IMR-90 (cell line): ENCODE data around the gene ANG. TPM values are rescaled to one million over a fixed set of nuclear protein-coding genes. Genes with fewer than 3 reads are reported as not detected.

Experiments
- ATAC-seq: fragments of 200-7000 bp; cut with Tn5 transposase; 2 replicates; pipeline ENCODE4 v1.9.1; 2020; ENCODE audit warnings: low read depth, mild to moderate bottlenecking, moderate library complexity
- BruUV-seq: library from RNA; stranded (reverse); fragments of 400-500 nt; replicated peaks from 2 replicates; lab custom pipeline; 2021; lab: Mats Ljungman, UMichigan
- CTCF ChIA-PET: fragments of 300-600 bp; formaldehyde crosslinking; extraction: SDS; loops from one replicate; lab custom pipeline; 2021; ENCODE audit warnings: antibody characterized with exemption; lab: Yijun Ruan, JAX
- POLR2A ChIA-PET: fragments of 300-600 bp; sonication (Branson Sonifier 250); formaldehyde crosslinking; loops from one replicate; lab custom pipeline; 2022; ENCODE audit warnings: antibody characterized with exemption; ENCODE audit not compliant: unreplicated experiment; lab: Charles Lee
- DNase-seq: peaks from one replicate; pipeline ENCODE4 v3.0.0; 2013
- H2AFZ ChIP-seq: replicated peaks from 2 replicates; pipeline ENCODE3; 2013; ENCODE audit warnings: low read length, mild to moderate bottlenecking; ENCODE audit not compliant: poor library complexity
- H2AK5ac ChIP-seq: 2 replicates; pipeline ENCODE4 v1.6.1; 2013; ENCODE audit warnings: low read depth, low read length, inconsistent platforms
- H2AK9ac ChIP-seq: replicated peaks from 2 replicates; pipeline ENCODE3; 2013; ENCODE audit warnings: mild to moderate bottlenecking, low read depth, low read length, moderate library complexity; ENCODE audit not compliant: poor library complexity
- H2BK120ac ChIP-seq: 2 replicates; pipeline ENCODE4 v1.6.1; 2013; ENCODE audit warnings: low read depth, low read length, inconsistent platforms
- H2BK15ac ChIP-seq: 3 replicates; pipeline ENCODE4 v1.6.1; 2013; ENCODE audit warnings: low read depth, low read length, inconsistent platforms
- H2BK20ac ChIP-seq: 2 replicates; pipeline ENCODE4 v1.6.1; 2013; ENCODE audit warnings: low read depth, mild to moderate bottlenecking, inconsistent platforms, low read length, moderate library complexity
- H2BK5ac ChIP-seq: 2 replicates; pipeline ENCODE4 v1.6.1; 2013; ENCODE audit warnings: mild to moderate bottlenecking, low read depth, low read length, inconsistent platforms; ENCODE audit not compliant: poor library complexity, severe bottlenecking
- H3K14ac ChIP-seq: replicated peaks from 2 replicates; pipeline ENCODE4 v1.6.1; 2013; ENCODE audit warnings: low read depth, low read length, inconsistent platforms
- H3K18ac ChIP-seq: 2 replicates; pipeline ENCODE4 v1.6.1; 2013; ENCODE audit warnings: low read depth, low read length, control low read depth
- H3K23ac ChIP-seq: 2 replicates; pipeline ENCODE4 v1.6.1; 2013; ENCODE audit warnings: low read depth, low read length, inconsistent platforms
- H3K27ac ChIP-seq: 2 replicates; pipeline ENCODE4 v1.5.1; 2013; ENCODE audit warnings: mild to moderate bottlenecking, control low read depth, low read length; ENCODE audit not compliant: insufficient read depth
- H3K27me3 ChIP-seq: 2 replicates; pipeline ENCODE4 v1.6.1; 2013; ENCODE audit warnings: low read length; ENCODE audit not compliant: control insufficient read depth, insufficient read depth
- H3K36me3 ChIP-seq: 2 replicates; pipeline ENCODE4 v1.6.1; 2013; ENCODE audit warnings: low read length, mixed read lengths; ENCODE audit not compliant: control insufficient read depth, insufficient read depth
- H3K4ac ChIP-seq: 2 replicates; pipeline ENCODE4 v1.6.1; 2013; ENCODE audit warnings: low read depth, low read length, inconsistent platforms
- H3K4me1 ChIP-seq: 2 replicates; pipeline ENCODE4 v1.6.1; 2013; ENCODE audit warnings: low read length, mixed read lengths; ENCODE audit not compliant: control insufficient read depth, insufficient read depth
- H3K4me2 ChIP-seq: 2 replicates; pipeline ENCODE4 v1.6.1; 2013; ENCODE audit warnings: low read depth, mild to moderate bottlenecking, control low read depth, low read length, moderate library complexity
- H3K4me3 ChIP-seq: 2 replicates; pipeline ENCODE4 v1.5.1; 2013; ENCODE audit warnings: low read depth, mild to moderate bottlenecking, control low read depth, low read length, moderate library complexity; ENCODE audit not compliant: insufficient read depth
- H3K56ac ChIP-seq: 2 replicates; pipeline ENCODE4 v1.6.1; 2013; ENCODE audit warnings: low read length, inconsistent platforms; ENCODE audit not compliant: insufficient read depth; ENCODE audit errors: extremely low read depth
- H3K79me1 ChIP-seq, 2 experiments: 2 replicates each; pipeline ENCODE4 v1.6.1; 2013; ENCODE audit warnings: low read length in 2 of 2, inconsistent platforms in 1 of 2, low read depth in 1 of 2
- H3K9ac ChIP-seq: 2 replicates; pipeline ENCODE4 v1.6.1; 2013; ENCODE audit warnings: low read depth, low read length, control low read depth
- H3K9me1 ChIP-seq: 2 replicates; pipeline ENCODE4 v1.6.1; 2013; ENCODE audit warnings: low read length, inconsistent platforms; ENCODE audit not compliant: insufficient read depth
- H3K9me3 ChIP-seq: 2 replicates; pipeline ENCODE4 v1.6.1; 2013; ENCODE audit warnings: low read length; ENCODE audit not compliant: control insufficient read depth, insufficient read depth
- H4K20me1 ChIP-seq: 2 replicates; pipeline ENCODE4 v1.6.1; 2013; ENCODE audit warnings: low read length, inconsistent platforms; ENCODE audit not compliant: insufficient read depth
- H4K5ac ChIP-seq: 2 replicates; pipeline ENCODE4 v1.6.1; 2013; ENCODE audit warnings: mild to moderate bottlenecking, low read depth, low read length, control low read depth
- H4K8ac ChIP-seq, 2 experiments: 2 replicates each; pipeline ENCODE4 v1.6.1; 2013; ENCODE audit warnings: low read depth in 2 of 2, low read length in 2 of 2, control low read depth in 1 of 2, inconsistent platforms in 1 of 2
- H4K91ac ChIP-seq: 2 replicates; pipeline ENCODE4 v1.6.1; 2013; ENCODE audit warnings: low read depth, low read length, inconsistent platforms; ENCODE audit not compliant: insufficient read depth
- BHLHE40 ChIP-seq: fragments of 150-350 bp; IDR thresholded peaks from 2 replicates; pipeline ENCODE4 v1.6.1; 2016; ENCODE audit warnings: mild to moderate bottlenecking, low read depth, low read length
- CEBPB ChIP-seq: IDR thresholded peaks from 2 replicates; pipeline ENCODE4 v1.6.1; 2012; ENCODE audit warnings: low read depth, low read length, improper control_type of control experiment
- CHD1 ChIP-seq: IDR thresholded peaks from 2 replicates; pipeline ENCODE4 v1.6.1; 2012; ENCODE audit warnings: low read depth, low read length, improper control_type of control experiment
- ELK1 ChIP-seq: fragments of 150-350 bp; IDR thresholded peaks from 2 replicates; pipeline ENCODE4 v1.6.1; 2016; ENCODE audit warnings: low read depth, mild to moderate bottlenecking, low read length, moderate library complexity, borderline replicate concordance
- FOS ChIP-seq: fragments of 150-350 bp; IDR thresholded peaks from 2 replicates; pipeline ENCODE4 v1.6.1; 2016; ENCODE audit warnings: low read depth, low read length
- WGBS, 2 experiments: methylation state at CpG; one replicate each; pipeline versions ENCODE4 v1.1.5 to v1.1.7; 2013; ENCODE audit warnings: missing lambda C conversion rate in 2 of 2; ENCODE audit not compliant: insufficient read length in 1 of 2; ENCODE audit errors: extremely low coverage in 2 of 2; 5-methylcytosine and 5-hydroxymethylcytosine counted together
- dilution Hi-C: fragments of 300-500 bp; cut with HindIII; formaldehyde crosslinking; loops from one replicate; pipeline ENCODE4 v1.14.3; 2018; ENCODE audit warnings: low sequenced_read_pairs; ENCODE audit not compliant: unreplicated experiment
- in situ Hi-C: fragments of 300-500 bp; cut with MboI; formaldehyde crosslinking; loops from 3 replicates; pipeline ENCODE4 v1.14.3; 2019; ENCODE audit warnings: low sequenced_read_pairs, inconsistent platforms, mixed read lengths
- intact Hi-C: fragments of 100-400 bp; cut with micrococcal nuclease; formaldehyde crosslinking; loops from 2 replicates; pipeline ENCODE4 v1.10.0; 2022
- polyA plus RNA-seq, 3 experiments: library from polyadenylated mRNA; depleted of rRNA; stranded (reverse); fragments of >200 nt; gene quantifications; 2 replicates each; pipeline ENCODE4 v1.2.3, GENCODE V29; 2012; ENCODE audit warnings: low replicate concordance in 1 of 3
- total RNA-seq: library from RNA; depleted of rRNA; stranded (reverse); fragments of >200 nt; gene quantifications from 2 replicates; pipeline ENCODE4 v1.2.3, GENCODE V29; 2012

Gene ANG
- total and polyA plus RNA-seq, 2 of the 4 experiments (the other 2 are of a cell fraction) = 3.6 to 4.7 TPM

GRCh38 chr14:20683125-20683890 is 5.3 kb upstream of the ANG start:
- Histone ChIP-seq H2AFZ (peak overlapping the region; percentile 98), H2BK120ac (peak overlapping the region; percentile 31; the same call in 1 of the 2 replicates), H3K4me3 (peak overlapping the region; percentile 65), H3K79me1 (peaks cover 3 to 6% of the 10 kb centered on the region in 2 experiments; a peak in 1 of 4 replicates), H4K5ac (peak overlapping the region; percentile 88), H3K36me3 (no peaks in the 10 kb centered on the region), H3K9me3 (no peaks in the 10 kb centered on the region), H2BK20ac (no peak overlapping the region), H3K9me1 (peaks cover 4% of the 10 kb centered on the region; the same call in 1 of the 2 replicates), H4K91ac (peak overlapping the region; percentile 65; the same call in 1 of the 2 replicates), H3K4me2 (peak overlapping the region; percentile 74), H3K4me1 (no peaks in the 10 kb centered on the region), H2AK9ac (peak overlapping the region; percentile 70), H3K18ac (peak overlapping the region; percentile 54), H3K4ac (peak overlapping the region; percentile 90), H4K20me1 (peaks cover 6% of the 10 kb centered on the region), H2BK5ac (peak overlapping the region; percentile 89), H3K56ac (peak overlapping the region; percentile 78), H3K14ac (peak overlapping the region; percentile 68), H3K27ac (peak overlapping the region; percentile 90), H3K9ac (peak overlapping the region; percentile 90), H4K8ac (peak overlapping the region; percentile 50 to 88; a peak in 3 of 4 replicates), H3K23ac (peak overlapping the region; percentile 65), H3K27me3 (no peaks in the 10 kb centered on the region), H2BK15ac (no peak overlapping the region), H2AK5ac (0 out of 2 replicates have a peak overlapping the region, but pooled peaks have one; percentile 39)
- POLR2A ChIA-PET = no interaction called here
- BruUV-seq = no TSS peak
- 0% methylated on average over 15 of the region's 38 CpGs; no CpG with 5 or more reads in 1 of the 2 experiments for WGBS, 2 experiments
- CTCF ChIA-PET = interaction anchor here (2.0 kb wide), 1 partner anchor 288 kb away, joined by 4 read pairs; no protein-coding TSS in a partner anchor
- ATAC-seq (peak; percentile 56), DNase-seq (peak; percentile 94)
- dilution Hi-C loops = no loop called here
- intact Hi-C loops = loop anchor here (1.0 to 5.0 kb wide), 5 partner anchors 222 to 419 kb away; partner anchors contain the start of genes PARP2, PIP4P1, TEP1 and TMEM253
- in situ Hi-C loops = loop anchor here (5.0 to 10.0 kb wide), 3 partner anchors 51 to 359 kb away; partner anchors contain the start of gene TEP1
- TF ChIP-seq BHLHE40 (no peak), CEBPB (peak; percentile 20; the same call in 1 of the 2 replicates), CHD1 (peak; percentile 73; the same call in 1 of the 2 replicates), ELK1 (no peak), FOS (peak; percentile 94)
